A673 (cell line): ENCODE results near the gene UVSSA. TPM values are rescaled to one million over a fixed set of nuclear protein-coding genes. Genes with fewer than 3 reads are reported as not detected.
A peak's percentile ranks its signal among the peaks of the same experiment; 100 is the strongest.

Experiments
- BruUV-seq: library from RNA; stranded (reverse); fragments of 400-500 nt; replicated peaks from 2 replicates; lab custom pipeline; 2021; lab: Mats Ljungman, UMichigan
- CTCF ChIA-PET: fragments of 300-600 bp; sonication (Branson Sonifier 250); formaldehyde crosslinking; loops from one replicate; lab custom pipeline; 2022; ENCODE audit warnings: antibody characterized with exemption; lab: Charles Lee
- POLR2A ChIA-PET: fragments of 300-600 bp; sonication (Branson Sonifier 250); formaldehyde crosslinking; loops from one replicate; lab custom pipeline; 2022; ENCODE audit warnings: antibody characterized with exemption; ENCODE audit not compliant: low non-redundant PET; lab: Charles Lee
- DNase-seq: peaks from one replicate; pipeline ENCODE4 v3.0.0-alpha.2; 2015; ENCODE audit warnings: low spot score
- H3K27ac ChIP-seq: fragments of 200-600 bp; sonication (generic); 2 replicates; pipeline ENCODE4 v1.5.1; 2016; ENCODE audit warnings: mixed run types, low read depth, mild to moderate bottlenecking, mixed read lengths, antibody characterized with exemption, low read length; ENCODE audit not compliant: poor library complexity, severe bottlenecking
- H3K27me3 ChIP-seq: fragments of 200-600 bp; sonication (generic); replicated peaks from 2 replicates; pipeline ENCODE4 v1.6.1; 2017; ENCODE audit warnings: mixed run types, low read depth, mild to moderate bottlenecking, mixed read lengths, antibody characterized with exemption, low read length; ENCODE audit not compliant: insufficient read depth, poor library complexity
- H3K36me3 ChIP-seq: fragments of 200-600 bp; sonication (generic); 2 replicates; pipeline ENCODE4 v1.6.1; 2016; ENCODE audit warnings: mixed run types, mild to moderate bottlenecking, mixed read lengths, antibody characterized with exemption, low read length; ENCODE audit not compliant: insufficient read depth, poor library complexity, severe bottlenecking
- H3K4me1 ChIP-seq: fragments of 200-600 bp; sonication (generic); 2 replicates; pipeline ENCODE4 v1.6.1; 2017; ENCODE audit warnings: mixed run types, mild to moderate bottlenecking, mixed read lengths, antibody characterized with exemption, low read length; ENCODE audit not compliant: insufficient read depth, poor library complexity, severe bottlenecking
- H3K4me3 ChIP-seq: fragments of 200-600 bp; sonication (generic); 2 replicates; pipeline ENCODE4 v1.5.1; 2016; ENCODE audit warnings: low read depth, mixed run types, mild to moderate bottlenecking, mixed read lengths, low read length; ENCODE audit not compliant: poor library complexity, severe bottlenecking
- H3K9me3 ChIP-seq: fragments of 200-600 bp; sonication (generic); 2 replicates; pipeline ENCODE4 v1.6.1; 2016; ENCODE audit warnings: mixed run types, low read depth, mild to moderate bottlenecking, mixed read lengths, antibody characterized with exemption, low read length; ENCODE audit not compliant: poor library complexity, severe bottlenecking
- CTCF ChIP-seq: fragments of 300-800, 200-600 bp; sonication (generic); conservative IDR thresholded peaks from 2 replicates; pipeline ENCODE4 v1.5.1; 2017; ENCODE audit warnings: low read depth, mild to moderate bottlenecking, antibody characterized with exemption, low read length, moderate library complexity, mixed read lengths
- EZH2 ChIP-seq: fragments of 200-600 bp; sonication (generic); IDR thresholded peaks from 2 replicates; pipeline ENCODE4 v1.6.1; 2017; ENCODE audit warnings: borderline replicate concordance, low read depth, mild to moderate bottlenecking, mixed read lengths, antibody characterized with exemption, low read length; ENCODE audit not compliant: poor library complexity, severe bottlenecking
- intact Hi-C: fragments of 100-400 bp; cut with micrococcal nuclease; formaldehyde crosslinking; loops from one replicate; pipeline ENCODE4 v1.10.0; 2022; ENCODE audit not compliant: unreplicated experiment
- total RNA-seq: library from RNA; stranded (reverse); gene quantifications from 2 replicates; pipeline ENCODE4 v1.2.3, GENCODE V29; 2021

UVSSA gene
- total RNA-seq, 1 experiment from 2014 or later: 20.3 TPM

DNA sequence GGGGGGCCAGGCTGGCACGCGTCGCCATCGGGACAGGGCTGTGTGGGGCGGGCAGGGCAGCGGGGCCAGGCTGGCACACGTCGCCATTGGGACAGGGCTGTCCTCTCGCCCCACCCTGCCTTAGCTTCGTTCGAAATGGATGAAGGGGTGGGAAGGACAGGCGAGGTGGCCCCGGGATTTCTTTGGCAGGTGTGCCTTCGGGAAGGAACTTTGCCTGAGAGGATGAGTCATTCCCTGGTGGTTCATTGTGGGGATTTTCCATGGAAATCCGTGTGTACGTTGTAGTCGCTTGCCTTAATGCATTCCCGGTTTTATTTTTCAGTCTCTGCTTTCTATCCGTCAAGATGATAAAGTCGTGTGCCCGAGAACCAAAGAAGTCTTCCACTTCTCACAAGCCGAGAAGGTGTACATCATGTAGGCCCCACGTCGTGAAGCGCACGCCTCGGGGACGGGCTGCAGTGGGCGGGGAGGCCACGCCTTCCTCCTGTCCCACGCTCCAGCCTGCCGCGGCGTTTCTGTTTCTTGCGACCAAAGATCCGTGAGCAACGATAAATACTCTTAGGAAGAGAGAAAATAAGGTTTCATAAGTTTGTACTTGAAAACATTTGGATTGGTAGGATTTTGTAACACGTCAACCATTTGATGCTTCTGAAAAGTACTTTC, 8.1 kb upstream of the UVSSA start:
- no peak overlapping the region for H3K27ac ChIP-seq
- ChIA-PET POLR2A (no interaction called here), CTCF (no interaction called here)
- no TSS peak for BruUV-seq
- DNase-seq: no peak
- TF ChIP-seq EZH2: no peak
- TF ChIP-seq CTCF: no peak
- H3K9me3 ChIP-seq: no peaks in the 10 kb centered on the region
- intact Hi-C loops: no loop called here
- H3K36me3 ChIP-seq: peaks cover 57% of the 10 kb centered on the region
- H3K27me3 ChIP-seq: no peaks in the 10 kb centered on the region
- H3K4me1 ChIP-seq: no peaks in the 10 kb centered on the region
- H3K4me3 ChIP-seq: no peak overlapping the region

- Histone ChIP-seq H3K4me1 (no peaks in the 10 kb centered on the region), H3K9me3 (no peaks in the 10 kb centered on the region), H3K36me3 (peaks cover 57% of the 10 kb centered on the region), H3K4me3 (no peak overlapping the region), H3K27ac (no peak overlapping the region), H3K27me3 (no peaks in the 10 kb centered on the region)
- BruUV-seq: TSS peak; percentile 70
- CTCF ChIA-PET: no interaction called here
- POLR2A ChIA-PET: no interaction called here
- TF ChIP-seq CTCF: no peak
- no peak for TF ChIP-seq EZH2
- intact Hi-C loops: no loop called here
- DNase-seq: no peak
Measured at GRCh38 chr4:1339489-1339888, 7.5 kb upstream of the UVSSA start.

GRCh38 chr4:1340181-1340747, 6.7 kb upstream of the UVSSA start:
- Histone ChIP-seq H3K9me3 (no peaks in the 10 kb centered on the region), H3K27ac (no peak overlapping the region), H3K36me3 (peaks cover 53% of the 10 kb centered on the region), H3K4me1 (no peaks in the 10 kb centered on the region), H3K27me3 (no peaks in the 10 kb centered on the region), H3K4me3 (no peak overlapping the region)
- ChIA-PET POLR2A (no interaction called here), CTCF (no interaction called here)
- no peak for DNase-seq
- no peak for TF ChIP-seq CTCF
- TF ChIP-seq EZH2: no peak
- intact Hi-C loops: no loop called here
- no TSS peak for BruUV-seq
